ENCODE data around the gene CSMD2. TPM values are rescaled to one million over a fixed set of nuclear protein-coding genes. Genes with fewer than 3 reads are reported as not detected.

The CSMD2 gene
- total and polyA plus RNA-seq, 2 of the 8 experiments (the other 6 are each of a cell fraction or from before 2014, with no cell fraction given), result 7.0 to 14.7 TPM

GRCh38 chr1:33742663-33743062 is 422.4 kb downstream of the CSMD2 start (continued):
- TF ChIP-seq CTCF (IDR thresholded peaks at IDR 0.05; ENCODE audit: control extremely low read depth in 1 of 3, insufficient read depth in 1 of 3, low read depth in 1 of 3, low read length in 3 of 3) (no peak), PHF8 (conservative IDR thresholded peaks at IDR 0.05; ENCODE audit: low read depth, low read length) (no peak), RBBP5 (IDR thresholded peaks at IDR 0.05; ENCODE audit: borderline replicate concordance, low read depth, low read length) (no peak), CHD1 (IDR thresholded peaks at IDR 0.05; ENCODE audit: low read depth, low read length) (no peak), E2F6 (IDR thresholded peaks at IDR 0.05) (no peak)
